ENCODE results near the gene GLIPR1. TPM values are rescaled to one million over a fixed set of nuclear protein-coding genes. Genes with fewer than 3 reads are reported as not detected.
"Not testable (repeated sequence)": the region's sequence is repeated elsewhere in the genome, so short reads cannot be mapped to it uniquely, and the experiment has no call there.

Gene GLIPR1
- total RNA-seq (2014; rRNA removed; shearing (Covaris generic)): 82.2 and 131 TPM in 2 replicates

DNA sequence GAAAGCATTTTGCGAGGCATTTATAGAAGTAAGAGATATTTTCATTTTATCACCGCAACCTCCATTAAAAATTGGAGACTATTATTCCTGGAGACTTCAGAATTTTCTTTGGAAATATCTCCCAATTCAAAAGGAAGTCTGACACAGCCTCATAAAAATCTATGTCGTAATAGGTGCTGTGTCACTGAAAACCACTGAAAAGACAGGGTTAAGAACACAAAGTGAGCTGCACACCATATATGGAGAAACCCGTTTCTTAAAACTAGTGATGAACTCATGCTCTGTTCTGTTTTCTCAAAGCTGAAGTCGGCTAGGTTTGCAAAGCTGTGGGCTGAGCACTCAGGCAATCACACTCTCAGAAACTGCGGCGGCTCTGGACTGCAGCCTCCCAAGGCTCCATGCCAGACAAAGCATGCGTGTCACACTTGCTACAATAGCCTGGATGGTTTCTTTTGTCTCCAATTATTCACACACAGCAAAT lies at the start of gene GLIPR1:
Gene GLIPR1 (plus strand): TSS at position 287 of the 481 bp plus-strand sequence. CDS start 126 bp downstream, at position 413.
- peak; percentile 97 for DNase-seq (ENCODE audit: low read depth)

- DNase-seq (ENCODE audit: low read depth): no peak
Observed at GRCh38 chr12:75432924-75433323, 47.6 kb upstream of the GLIPR1 start.

DNA sequence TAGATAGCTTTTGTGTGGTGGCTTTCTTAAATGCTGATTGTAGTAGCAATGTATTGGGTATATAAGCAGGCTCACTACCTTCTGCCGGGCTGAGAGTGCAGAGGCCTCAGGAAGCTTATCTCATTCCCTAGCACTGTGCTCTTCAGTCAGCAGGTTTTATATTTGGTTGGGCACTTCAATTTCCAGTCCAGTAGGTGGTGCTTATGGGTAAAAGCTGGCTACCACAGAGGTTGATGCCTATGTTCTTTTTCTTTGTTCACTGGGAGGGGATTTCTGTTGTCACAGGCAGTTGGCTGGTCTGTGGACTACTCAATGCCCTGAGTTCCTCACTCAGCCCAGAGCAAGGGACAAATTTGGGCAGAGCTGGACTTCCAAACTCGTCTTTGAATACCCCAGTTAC lies 43.0 kb upstream of the GLIPR1 start:
- no peak for DNase-seq (ENCODE audit: low read depth)

- DNase-seq (ENCODE audit: low read depth): no peak
Observed at GRCh38 chr12:75438059-75438754, 42.3 kb upstream of the GLIPR1 start.

DNA sequence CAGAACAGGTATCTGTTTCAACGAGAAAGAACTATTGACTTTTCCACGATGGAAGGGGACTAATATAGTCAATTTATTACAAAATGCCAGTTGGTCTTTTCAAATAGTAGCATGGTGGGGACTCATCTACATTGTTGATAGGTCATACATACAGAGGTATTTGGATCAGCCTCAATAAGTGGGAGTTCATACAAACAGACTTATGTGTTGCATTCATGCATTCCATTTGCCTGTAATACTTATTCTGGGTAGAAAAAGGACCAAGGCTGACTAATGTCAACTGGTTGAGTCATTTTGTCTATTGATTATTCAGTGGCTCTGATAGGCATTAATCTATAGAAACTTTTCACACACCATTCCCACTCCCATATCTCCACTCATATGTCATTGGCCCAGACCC lies 41.5 kb upstream of the GLIPR1 start:
- DNase-seq (ENCODE audit: low read depth): no peak

- DNase-seq (ENCODE audit: low read depth): no peak
Observed at GRCh38 chr12:75439930-75440329, 40.6 kb upstream of the GLIPR1 start.

DNA sequence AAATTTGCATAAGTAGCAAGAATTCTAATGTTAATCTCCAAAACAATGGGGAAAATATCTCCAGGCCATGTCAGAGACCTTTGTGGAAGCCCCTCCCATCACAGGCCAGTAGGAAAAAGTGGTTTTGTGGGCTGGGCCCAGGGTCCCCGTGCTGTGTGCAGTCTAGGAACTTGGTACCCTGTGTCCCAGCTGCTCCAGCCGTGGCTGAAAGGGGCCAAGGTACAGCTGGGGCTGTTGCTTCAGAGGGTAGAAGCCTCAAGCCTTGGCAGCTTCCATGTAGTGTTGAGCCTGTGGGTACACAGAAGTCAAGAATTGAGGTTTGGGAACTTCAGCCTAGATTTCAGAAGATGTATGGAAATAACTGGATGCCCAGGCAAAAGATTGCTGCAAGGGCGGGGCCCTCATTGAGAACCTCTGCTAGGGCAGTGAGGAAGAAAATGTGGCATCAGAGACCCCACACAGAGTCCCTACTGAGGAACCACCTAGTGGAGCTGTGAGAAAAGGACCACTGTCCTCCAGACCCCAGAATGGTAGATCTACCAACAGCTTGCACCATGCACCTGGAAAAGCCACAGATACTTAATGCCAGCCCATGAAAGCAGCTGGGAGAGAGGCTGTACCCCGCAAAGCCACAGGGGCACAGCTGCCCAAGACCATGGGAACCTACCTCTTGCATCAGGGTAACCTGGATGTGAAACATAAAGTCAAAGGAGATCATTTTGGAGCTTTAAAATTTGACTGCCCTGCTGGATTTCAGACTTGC lies 38.7 kb upstream of the GLIPR1 start:
- not testable (repeated sequence) for DNase-seq (ENCODE audit: low read depth)

DNA sequence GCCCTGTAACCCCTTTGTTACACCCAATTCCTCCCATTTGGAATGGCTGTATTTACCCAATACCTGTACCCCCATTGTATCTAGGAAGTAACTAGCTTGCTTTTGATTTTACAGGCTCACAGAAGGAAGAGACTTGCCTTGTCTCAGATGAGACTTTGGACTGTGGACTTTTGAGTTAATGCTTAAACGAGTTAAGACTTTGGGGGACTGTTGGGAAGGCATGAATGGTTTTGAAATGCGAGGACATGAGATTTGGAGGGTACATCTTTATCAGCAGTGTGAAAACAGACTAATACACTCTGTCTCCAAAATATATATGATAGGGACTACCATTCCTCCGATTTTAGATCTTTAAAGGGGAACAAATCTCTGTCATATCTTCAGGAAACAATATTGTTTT lies 38.1 kb upstream of the GLIPR1 start:
- DNase-seq (ENCODE audit: low read depth): not testable (repeated sequence)

DNA sequence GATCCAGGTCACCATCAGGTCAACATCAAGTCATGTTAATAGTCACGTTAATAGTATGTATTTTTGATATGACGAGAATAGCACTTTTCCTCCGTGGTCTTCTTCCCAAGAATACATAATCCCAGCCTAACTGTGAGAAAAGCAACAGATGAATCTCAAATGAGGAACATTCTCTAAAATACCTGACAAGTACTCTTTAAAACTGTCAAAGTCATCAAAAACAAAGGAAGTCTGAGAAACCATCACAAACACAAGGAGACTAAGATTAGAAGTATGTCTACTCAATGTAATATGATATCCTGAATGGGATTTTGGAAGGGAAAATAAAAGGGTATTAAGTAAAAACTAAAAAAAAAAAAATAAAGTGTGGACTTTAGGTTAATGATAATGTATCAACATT lies 36.8 kb upstream of the GLIPR1 start:
- peak; percentile 15 for DNase-seq (ENCODE audit: low read depth)

DNA sequence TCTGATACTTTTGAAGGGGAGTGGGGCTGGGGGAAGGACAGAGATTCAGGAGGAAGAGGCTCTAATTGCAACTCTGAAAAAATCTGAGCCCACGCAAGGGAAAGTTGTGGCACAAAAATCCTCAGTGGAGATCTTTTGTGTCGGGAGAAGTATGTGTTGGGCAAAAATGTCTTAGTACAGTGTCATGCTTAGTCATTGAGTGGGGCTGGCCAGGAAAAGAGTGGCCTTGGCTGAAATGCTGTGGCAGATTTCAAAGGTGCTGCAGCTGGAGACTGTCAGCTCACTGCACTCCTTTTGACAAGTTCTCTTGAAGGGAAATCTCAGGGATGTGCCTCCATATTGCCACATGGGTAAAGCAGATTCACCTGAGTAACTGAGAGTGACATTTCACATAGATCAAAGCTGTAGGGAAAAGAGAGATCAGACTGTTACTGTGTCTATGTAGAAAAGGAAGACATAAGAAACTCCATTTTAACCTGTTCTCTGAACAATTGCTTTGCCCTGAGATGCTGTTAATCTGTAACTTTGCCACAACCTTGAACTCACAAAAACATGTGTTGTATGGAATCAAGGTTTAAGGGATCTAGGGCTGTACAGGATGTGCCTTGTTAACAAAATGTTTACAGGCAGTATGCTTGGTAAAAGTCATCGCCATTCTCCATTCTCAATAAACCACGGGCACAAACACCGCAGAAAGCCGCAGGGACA lies 36.0 kb upstream of the GLIPR1 start:
- DNase-seq (ENCODE audit: low read depth): peak; percentile 66

DNA sequence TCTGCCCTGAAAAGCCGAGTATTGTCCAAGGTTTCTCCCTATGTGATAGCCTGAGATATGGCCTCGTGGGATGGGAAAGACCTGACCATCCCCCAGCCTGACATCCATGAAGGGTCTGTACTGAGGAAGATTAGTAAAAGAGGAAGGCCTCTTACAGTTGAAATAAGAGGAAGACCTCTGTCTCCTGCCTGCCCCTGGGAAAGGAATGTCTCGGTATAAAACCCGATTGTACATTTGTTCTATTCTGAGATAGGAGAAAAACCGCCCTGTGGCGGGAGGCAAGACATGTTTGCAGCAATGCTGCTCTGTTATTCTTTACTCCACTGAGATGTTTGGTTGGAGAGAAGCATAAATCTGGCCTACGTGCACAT lies 35.4 kb upstream of the GLIPR1 start:
- not testable (repeated sequence) for DNase-seq (ENCODE audit: low read depth)

- peak; percentile 74 for DNase-seq (ENCODE audit: low read depth)
Observed at GRCh38 chr12:75446857-75447256, 33.7 kb upstream of the GLIPR1 start.

- DNase-seq (ENCODE audit: low read depth): no peak
Observed at GRCh38 chr12:75447691-75448393, 32.7 kb upstream of the GLIPR1 start.

DNA sequence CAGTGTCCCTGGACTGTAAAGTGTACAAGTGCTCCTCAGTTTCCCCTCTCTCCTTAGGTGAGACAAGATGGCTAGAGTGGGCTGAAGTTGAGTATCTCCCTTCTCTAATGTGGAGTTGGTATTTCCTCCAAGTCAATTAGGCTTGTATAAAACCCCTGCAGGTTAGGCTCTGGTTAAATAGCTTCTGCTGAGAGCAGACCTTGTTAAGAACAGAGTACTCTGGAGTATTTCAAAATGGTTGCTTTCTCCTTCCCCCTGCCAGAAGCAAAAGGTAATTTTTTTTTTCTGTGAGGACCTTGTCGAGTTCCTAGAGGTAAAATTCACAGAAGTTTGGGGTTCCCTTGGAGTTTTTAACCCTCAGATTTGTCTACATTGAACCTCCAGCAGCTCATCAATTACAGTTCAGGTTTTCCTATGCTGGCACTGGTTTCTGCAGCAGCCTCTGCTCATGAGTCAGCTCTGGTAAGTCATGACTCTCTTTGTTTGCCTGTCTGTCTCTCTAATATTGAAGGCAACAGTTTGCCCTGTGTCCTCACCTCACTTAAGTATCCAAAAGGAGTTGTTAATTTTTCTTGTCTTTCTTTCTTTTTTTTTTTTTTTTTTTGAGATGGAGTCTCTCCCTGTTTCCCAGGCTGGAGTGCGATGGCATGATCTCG lies 27.8 kb upstream of the GLIPR1 start:
- DNase-seq (ENCODE audit: low read depth): peak; percentile 56

GRCh38 chr12:75455839-75456238 lies 24.7 kb upstream of the GLIPR1 start:
- DNase-seq (ENCODE audit: low read depth): peak; percentile 81

- no peak for DNase-seq (ENCODE audit: low read depth)
Observed at GRCh38 chr12:75457191-75457590, 23.4 kb upstream of the GLIPR1 start.

DNA sequence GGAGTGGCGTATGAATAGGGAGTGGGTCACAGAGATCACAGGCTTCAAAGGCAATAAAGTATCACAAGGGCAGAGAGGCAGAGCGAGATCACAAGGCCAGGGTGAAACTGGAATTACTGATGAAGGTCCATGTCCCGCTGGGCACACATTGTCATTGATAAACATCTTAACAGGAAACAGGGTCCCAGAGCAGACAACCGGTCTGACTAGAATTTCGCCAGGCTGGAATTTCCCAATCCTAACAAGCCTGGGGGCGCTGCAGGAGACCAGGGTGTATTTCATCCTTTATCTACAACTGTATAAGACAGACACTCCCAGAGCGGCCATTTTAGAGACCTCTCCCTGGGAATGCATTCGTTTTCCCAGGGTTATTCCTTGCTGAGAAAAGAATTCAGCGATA lies 22.7 kb upstream of the GLIPR1 start:
- not testable (repeated sequence) for DNase-seq (ENCODE audit: low read depth)

DNA sequence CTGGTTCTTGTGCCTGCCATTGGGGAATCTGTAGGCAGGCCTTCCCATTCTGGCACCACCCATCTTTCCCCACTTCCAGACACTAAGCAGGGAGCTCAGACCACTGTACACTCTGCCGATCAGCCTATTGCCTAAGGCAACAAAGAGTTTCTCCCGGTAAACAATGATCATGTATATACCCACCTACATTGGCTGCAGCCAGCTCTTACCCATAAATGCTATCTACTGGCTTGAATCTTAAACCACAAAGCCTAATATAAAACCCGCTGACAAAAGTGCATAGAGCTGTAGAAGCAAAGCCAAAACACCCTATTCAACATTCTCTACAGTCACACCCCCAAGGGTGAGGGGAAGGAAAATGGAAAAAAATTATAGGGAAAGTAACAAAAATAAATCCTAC lies 20.8 kb upstream of the GLIPR1 start:
- peak; percentile 70 for DNase-seq (ENCODE audit: low read depth)

- peak; percentile 57 for DNase-seq (ENCODE audit: low read depth)
Observed at GRCh38 chr12:75460204-75460603, 20.4 kb upstream of the GLIPR1 start.

DNA sequence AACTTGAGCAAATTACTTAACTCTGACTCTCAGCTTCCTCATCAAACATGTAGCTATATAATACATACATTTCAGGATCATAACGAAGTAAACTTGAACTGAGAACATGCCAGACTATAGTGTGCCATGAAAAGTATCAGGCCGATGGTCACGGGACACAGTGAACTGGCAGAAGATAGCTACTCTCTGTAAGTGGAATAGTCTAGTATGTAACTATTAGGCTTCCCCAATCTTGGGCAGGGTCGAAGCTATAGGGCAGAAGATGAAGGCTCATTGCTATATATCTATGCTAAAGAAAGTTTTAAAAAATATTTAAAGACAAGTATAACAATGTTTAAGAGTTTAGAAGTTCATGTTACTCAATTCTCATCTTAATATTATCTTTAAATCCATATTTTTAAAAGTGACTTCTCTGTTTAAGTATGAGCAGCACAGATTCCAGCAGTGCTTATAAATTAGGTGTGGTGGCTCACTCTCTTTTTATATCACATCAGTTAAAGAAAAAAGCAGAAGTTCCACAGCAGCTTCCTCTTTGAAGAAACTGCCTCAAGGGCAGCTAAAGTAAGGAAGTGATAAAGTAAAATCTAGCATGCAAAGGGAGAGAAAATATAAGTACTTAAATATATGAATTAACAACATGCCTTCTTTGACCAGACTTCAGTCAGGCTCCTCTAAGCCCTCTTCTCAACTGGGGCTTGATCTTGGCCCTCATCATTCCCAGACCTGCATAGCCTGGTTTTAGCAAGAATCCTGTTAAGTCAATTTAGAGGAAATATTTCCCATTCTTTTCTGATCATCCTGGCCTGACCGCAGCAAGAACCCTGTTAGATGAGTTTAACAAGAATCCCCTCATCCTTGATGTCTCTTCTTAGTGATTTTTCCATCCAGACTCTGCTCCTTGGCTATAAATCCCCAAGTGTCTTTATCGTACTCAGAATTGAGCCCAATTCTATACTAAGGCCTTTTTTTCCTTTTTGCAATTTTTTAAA lies 8.4 kb upstream of the GLIPR1 start:
- no peak for DNase-seq (ENCODE audit: low read depth)

Data from M059J (cell line).